RWPE1 (cell line): ENCODE measurements around the gene CTXND1.

Source experiments
- CTCF ChIA-PET: fragments of 350-600 bp; sonication (Branson Sonifier 250); formaldehyde crosslinking; extraction: SDS; loops from one replicate; lab custom pipeline; 2021; lab: Yijun Ruan, JAX
- POLR2A ChIA-PET: fragments of 400-600 bp; formaldehyde crosslinking; extraction: SDS; loops from one replicate; lab custom pipeline; 2020; ENCODE audit warnings: antibody characterized with exemption; ENCODE audit not compliant: low non-redundant PET; lab: Yijun Ruan, JAX
- DNase-seq: peaks from one replicate; pipeline ENCODE4 v3.0.0; 2012; ENCODE audit warnings: low spot score
- H3K27ac ChIP-seq: fragments of 450-650 bp; 2 replicates; pipeline ENCODE4 v1.5.1; 2017
- CTCF ChIP-seq: fragments of 450-650 bp; conservative IDR thresholded peaks from 2 replicates; pipeline ENCODE4 v1.5.1; 2017; ENCODE audit warnings: low read depth, mild to moderate bottlenecking

Gene CTXND1

DNA sequence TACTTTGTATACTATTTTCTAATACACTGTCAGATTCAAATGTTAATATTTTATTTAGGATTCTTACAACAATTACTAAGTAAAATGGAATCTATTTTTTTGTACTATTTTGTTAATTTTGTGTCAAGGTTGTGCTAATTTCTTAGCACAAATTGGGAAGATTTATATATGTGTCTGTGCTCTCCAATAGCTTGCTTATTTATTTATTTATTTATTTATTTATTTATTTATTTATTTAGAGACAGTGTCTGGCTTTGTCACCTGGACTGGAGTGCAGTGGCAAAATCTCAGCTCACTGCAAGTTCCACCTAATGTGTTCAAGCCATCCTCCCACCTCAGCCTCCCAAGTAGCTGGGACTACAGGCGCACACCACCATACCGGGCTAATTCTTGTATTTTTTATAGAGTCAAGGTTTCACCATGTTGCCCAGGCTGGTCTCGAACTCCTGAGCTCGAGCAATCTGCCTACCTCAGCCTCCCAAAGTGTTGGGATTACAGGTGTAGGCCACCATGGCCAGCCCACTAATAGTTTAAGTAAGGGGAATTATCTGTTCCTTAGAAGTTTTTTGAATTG lies 34.6 kb downstream of the CTXND1 start:
- no peak for TF ChIP-seq CTCF
- CTCF ChIA-PET, result no interaction called here
- no peak overlapping the region for H3K27ac ChIP-seq
- POLR2A ChIA-PET, result no interaction called here
- no peak for DNase-seq

DNA sequence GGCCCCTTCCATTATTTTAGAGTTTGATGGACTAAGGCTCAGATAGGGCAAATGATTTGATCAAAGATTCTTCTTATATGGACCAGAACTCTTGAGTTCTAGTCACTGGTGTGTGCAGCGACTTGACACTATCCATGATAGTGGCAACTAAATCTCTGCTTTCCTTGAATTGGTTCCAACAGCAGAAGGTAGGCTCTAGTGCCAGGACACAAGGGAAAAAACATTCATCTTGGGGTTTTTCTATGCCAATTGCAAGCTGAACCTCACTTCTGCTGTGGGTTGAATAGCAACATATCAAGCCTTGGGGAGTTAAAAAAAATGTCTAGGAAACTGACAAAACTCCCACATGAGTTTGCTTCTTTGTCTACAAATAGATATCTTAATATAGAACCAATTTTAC lies 35.1 kb downstream of the CTXND1 start:
- no peak for TF ChIP-seq CTCF
- H3K27ac ChIP-seq, result no peak overlapping the region
- ChIA-PET CTCF (no interaction called here), POLR2A (no interaction called here)
- DNase-seq, result no peak

- POLR2A ChIA-PET, result no interaction called here
- no peak for TF ChIP-seq CTCF
- CTCF ChIA-PET, result no interaction called here
- no peak overlapping the region for H3K27ac ChIP-seq
- DNase-seq, result no peak
Measured at GRCh38 chr15:80216141-80216540, 35.9 kb downstream of the CTXND1 start.

GRCh38 chr15:80214910-80215309 lies 37.1 kb downstream of the CTXND1 start:
- CTCF ChIA-PET, result interaction anchor here (0.5 to 0.6 kb wide), 3 partner anchors 27 to 96 kb away, joined by 3 to 7 read pairs (median 3); no protein-coding TSS in a partner anchor
- DNase-seq, result no peak
- POLR2A ChIA-PET, result no interaction called here
- TF ChIP-seq CTCF, result no peak
- H3K27ac ChIP-seq, result no peak overlapping the region

GRCh38 chr15:80211976-80212375 lies 40.0 kb downstream of the CTXND1 start:
- DNase-seq, result peak; percentile 63
- POLR2A ChIA-PET, result no interaction called here
- H3K27ac ChIP-seq, result no peak overlapping the region
- CTCF ChIA-PET, result no interaction called here
- no peak for TF ChIP-seq CTCF

GRCh38 chr15:80210611-80211573 lies 41.1 kb downstream of the CTXND1 start:
- POLR2A ChIA-PET, result interaction anchor here (0.6 kb wide), 2 partner anchors 11 to 126 kb away, joined by 3 read pairs; no protein-coding TSS in a partner anchor
- TF ChIP-seq CTCF, result no peak
- H3K27ac ChIP-seq, result no peak overlapping the region
- CTCF ChIA-PET, result no interaction called here
- DNase-seq, result no peak
